SK-N-SH treated with all-trans-retinoic acid at 6 μM for 48 hours (cell line): Measurements from ENCODE around the gene LBH.

Experiments used
- ARNTL ChIP-seq: fragments of 450-650 bp; formaldehyde crosslinking; IDR thresholded peaks from 2 replicates; pipeline ENCODE4 v1.5.0; 2020; ENCODE audit warnings: low read depth, mild to moderate bottlenecking, moderate library complexity, borderline replicate concordance
- ESRRG ChIP-seq: fragments of 250-450 bp; sonication (Bioruptor Pico); IDR thresholded peaks from 2 replicates; pipeline ENCODE4 v1.6.1; 2021; ENCODE audit warnings: mild to moderate bottlenecking
- RARB ChIP-seq: fragments of 250-450 bp; sonication (Bioruptor Pico); IDR thresholded peaks from 2 replicates; pipeline ENCODE4 v1.8.0; 2021; ENCODE audit warnings: mild to moderate bottlenecking, moderate library complexity
- SNAI2 ChIP-seq: fragments of 250-450 bp; sonication (Bioruptor Pico); IDR thresholded peaks from 2 replicates; pipeline ENCODE4 v1.5.0; 2020; ENCODE audit warnings: mild to moderate bottlenecking, moderate library complexity
- TCF4 ChIP-seq: fragments of 250-450 bp; sonication (Bioruptor Pico); IDR thresholded peaks from 2 replicates; pipeline ENCODE4 v1.8.0; 2021; ENCODE audit warnings: mild to moderate bottlenecking, moderate library complexity, borderline replicate concordance
- ZC3H10 ChIP-seq: fragments of 250-450 bp; sonication (Bioruptor Pico); IDR thresholded peaks from 2 replicates; pipeline ENCODE4 v1.5.1; 2021; ENCODE audit warnings: mild to moderate bottlenecking, moderate library complexity
- ZFP30 ChIP-seq: fragments of 450-650 bp; formaldehyde crosslinking; IDR thresholded peaks from 2 replicates; pipeline ENCODE4 v1.5.0; 2022; ENCODE audit warnings: mild to moderate bottlenecking, moderate library complexity
- ZNF70 ChIP-seq: fragments of 450-650 bp; formaldehyde crosslinking; IDR thresholded peaks from 2 replicates; pipeline ENCODE4 v1.5.0; 2020; ENCODE audit warnings: mild to moderate bottlenecking, moderate library complexity
- ZNF8 ChIP-seq: fragments of 450-650 bp; formaldehyde crosslinking; IDR thresholded peaks from 2 replicates; pipeline ENCODE4 v1.5.0; 2020; ENCODE audit warnings: mild to moderate bottlenecking, moderate library complexity
- TF ChIP-seq, protein P1 (sequence below): fragments of 250-450 bp; sonication (Bioruptor Pico); IDR thresholded peaks from 2 replicates; pipeline ENCODE4 v1.5.0; 2020; ENCODE audit warnings: mild to moderate bottlenecking, moderate library complexity
- TF ChIP-seq, protein P2 (sequence below): fragments of 250-450 bp; sonication (Bioruptor Pico); IDR thresholded peaks from 2 replicates; pipeline ENCODE4 v1.5.1; 2021; ENCODE audit warnings: mild to moderate bottlenecking, moderate library complexity
- TF ChIP-seq, protein P3 (sequence below): fragments of 250-450 bp; sonication (Bioruptor Pico); IDR thresholded peaks from 2 replicates; pipeline ENCODE4 v1.5.1; 2020; ENCODE audit warnings: low read depth, mild to moderate bottlenecking, moderate library complexity

GRCh38 chr2:30236591-30237238 is 5.4 kb downstream of the LBH start:
- TF ChIP-seq, protein P1, sequence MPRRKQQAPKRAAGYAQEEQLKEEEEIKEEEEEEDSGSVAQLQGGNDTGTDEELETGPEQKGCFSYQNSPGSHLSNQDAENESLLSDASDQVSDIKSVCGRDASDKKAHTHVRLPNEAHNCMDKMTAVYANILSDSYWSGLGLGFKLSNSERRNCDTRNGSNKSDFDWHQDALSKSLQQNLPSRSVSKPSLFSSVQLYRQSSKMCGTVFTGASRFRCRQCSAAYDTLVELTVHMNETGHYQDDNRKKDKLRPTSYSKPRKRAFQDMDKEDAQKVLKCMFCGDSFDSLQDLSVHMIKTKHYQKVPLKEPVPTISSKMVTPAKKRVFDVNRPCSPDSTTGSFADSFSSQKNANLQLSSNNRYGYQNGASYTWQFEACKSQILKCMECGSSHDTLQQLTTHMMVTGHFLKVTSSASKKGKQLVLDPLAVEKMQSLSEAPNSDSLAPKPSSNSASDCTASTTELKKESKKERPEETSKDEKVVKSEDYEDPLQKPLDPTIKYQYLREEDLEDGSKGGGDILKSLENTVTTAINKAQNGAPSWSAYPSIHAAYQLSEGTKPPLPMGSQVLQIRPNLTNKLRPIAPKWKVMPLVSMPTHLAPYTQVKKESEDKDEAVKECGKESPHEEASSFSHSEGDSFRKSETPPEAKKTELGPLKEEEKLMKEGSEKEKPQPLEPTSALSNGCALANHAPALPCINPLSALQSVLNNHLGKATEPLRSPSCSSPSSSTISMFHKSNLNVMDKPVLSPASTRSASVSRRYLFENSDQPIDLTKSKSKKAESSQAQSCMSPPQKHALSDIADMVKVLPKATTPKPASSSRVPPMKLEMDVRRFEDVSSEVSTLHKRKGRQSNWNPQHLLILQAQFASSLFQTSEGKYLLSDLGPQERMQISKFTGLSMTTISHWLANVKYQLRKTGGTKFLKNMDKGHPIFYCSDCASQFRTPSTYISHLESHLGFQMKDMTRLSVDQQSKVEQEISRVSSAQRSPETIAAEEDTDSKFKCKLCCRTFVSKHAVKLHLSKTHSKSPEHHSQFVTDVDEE (CRISPR knock-in tag) = no peak
- TF ChIP-seq SNAI2 (no peak), ZFP30 (CRISPR knock-in tag) (no peak), ARNTL (CRISPR knock-in tag) (no peak), ZNF70 (CRISPR knock-in tag) (no peak), RARB (CRISPR knock-in tag) (no peak), ZC3H10 (CRISPR knock-in tag) (no peak), ESRRG (no peak), ZNF8 (CRISPR knock-in tag) (no peak), TCF4 (CRISPR knock-in tag) (no peak)
- TF ChIP-seq, protein P2, sequence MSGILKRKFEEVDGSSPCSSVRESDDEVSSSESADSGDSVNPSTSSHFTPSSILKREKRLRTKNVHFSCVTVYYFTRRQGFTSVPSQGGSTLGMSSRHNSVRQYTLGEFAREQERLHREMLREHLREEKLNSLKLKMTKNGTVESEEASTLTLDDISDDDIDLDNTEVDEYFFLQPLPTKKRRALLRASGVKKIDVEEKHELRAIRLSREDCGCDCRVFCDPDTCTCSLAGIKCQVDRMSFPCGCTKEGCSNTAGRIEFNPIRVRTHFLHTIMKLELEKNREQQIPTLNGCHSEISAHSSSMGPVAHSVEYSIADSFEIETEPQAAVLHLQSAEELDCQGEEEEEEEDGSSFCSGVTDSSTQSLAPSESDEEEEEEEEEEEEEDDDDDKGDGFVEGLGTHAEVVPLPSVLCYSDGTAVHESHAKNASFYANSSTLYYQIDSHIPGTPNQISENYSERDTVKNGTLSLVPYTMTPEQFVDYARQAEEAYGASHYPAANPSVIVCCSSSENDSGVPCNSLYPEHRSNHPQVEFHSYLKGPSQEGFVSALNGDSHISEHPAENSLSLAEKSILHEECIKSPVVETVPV (CRISPR knock-in tag) = no peak
- TF ChIP-seq, protein P3, sequence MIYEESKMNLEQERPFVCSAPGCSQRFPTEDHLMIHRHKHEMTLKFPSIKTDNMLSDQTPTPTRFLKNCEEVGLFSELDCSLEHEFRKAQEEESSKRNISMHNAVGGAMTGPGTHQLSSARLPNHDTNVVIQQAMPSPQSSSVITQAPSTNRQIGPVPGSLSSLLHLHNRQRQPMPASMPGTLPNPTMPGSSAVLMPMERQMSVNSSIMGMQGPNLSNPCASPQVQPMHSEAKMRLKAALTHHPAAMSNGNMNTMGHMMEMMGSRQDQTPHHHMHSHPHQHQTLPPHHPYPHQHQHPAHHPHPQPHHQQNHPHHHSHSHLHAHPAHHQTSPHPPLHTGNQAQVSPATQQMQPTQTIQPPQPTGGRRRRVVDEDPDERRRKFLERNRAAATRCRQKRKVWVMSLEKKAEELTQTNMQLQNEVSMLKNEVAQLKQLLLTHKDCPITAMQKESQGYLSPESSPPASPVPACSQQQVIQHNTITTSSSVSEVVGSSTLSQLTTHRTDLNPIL (CRISPR knock-in tag) = no peak
